Keratinocyte (primary cell): ENCODE measurements around the gene EPAS1. TPM values are rescaled to one million over a fixed set of nuclear protein-coding genes. Genes with fewer than 3 reads are reported as not detected.

ENCODE experiments used
- DNase-seq: peaks from one replicate; pipeline ENCODE4 v3.0.0-alpha.2; 2011; ENCODE audit warnings: low read depth, missing footprints, low spot score
- FAIRE-seq: peaks from 2 replicates; lab custom pipeline; 2011; peaks lifted over from hg19 to GRCh38; lab: Jason Lieb, UNC
- H2AFZ ChIP-seq: 2 replicates; pipeline ENCODE4 v1.6.0; 2012; ENCODE audit warnings: low read length, control low read depth, inconsistent platforms; ENCODE audit not compliant: control insufficient read depth
- H3K27ac ChIP-seq: 2 replicates; pipeline ENCODE4 v1.5.1; 2011; ENCODE audit warnings: low read length; ENCODE audit not compliant: control insufficient read depth, insufficient read depth
- H3K27me3 ChIP-seq: 3 replicates; pipeline ENCODE4 v1.6.0; 2011; ENCODE audit warnings: low read length; ENCODE audit not compliant: control insufficient read depth, insufficient read depth; ENCODE audit errors: extremely low read depth
- H3K36me3 ChIP-seq, 2 experiments: 2 replicates in 1 of 2; 3 replicates in 1 of 2; pipeline ENCODE4 v1.5.1; 2011; ENCODE audit warnings: low read length in 2 of 2, mild to moderate bottlenecking in 1 of 2; ENCODE audit not compliant: control insufficient read depth in 2 of 2, insufficient read depth in 2 of 2; ENCODE audit errors: extremely low read depth in 1 of 2
- H3K4me1 ChIP-seq: 3 replicates; pipeline ENCODE4 v1.5.1; 2011; ENCODE audit warnings: low read length; ENCODE audit not compliant: control insufficient read depth, insufficient read depth; ENCODE audit errors: extremely low read depth
- H3K4me2 ChIP-seq: 3 replicates; pipeline ENCODE4 v1.6.0; 2011; ENCODE audit warnings: low read depth, low read length; ENCODE audit not compliant: control insufficient read depth, insufficient read depth; ENCODE audit errors: extremely low read depth
- H3K4me3 ChIP-seq, 3 experiments: fragments of 200-600 bp in 1 of 3; sonication (generic) in 1 of 3; 2 replicates in 2 of 3; 3 replicates in 1 of 3; pipeline ENCODE4 v1.5.1; 2011 to 2016; ENCODE audit warnings: low read length in 3 of 3, mild to moderate bottlenecking in 3 of 3, control low read depth in 2 of 3, inconsistent platforms in 1 of 3, low read depth in 1 of 3, mixed read lengths in 1 of 3, mixed run types in 1 of 3, moderate library complexity in 1 of 3; ENCODE audit not compliant: control insufficient read depth in 2 of 3, insufficient read depth in 2 of 3; ENCODE audit errors: extremely low read depth in 1 of 3
- H3K79me2 ChIP-seq: 2 replicates; pipeline ENCODE4 v1.6.0; 2012; ENCODE audit warnings: low read length; ENCODE audit not compliant: control insufficient read depth, insufficient read depth
- H3K9ac ChIP-seq: 3 replicates; pipeline ENCODE4 v1.6.0; 2011; ENCODE audit warnings: low read length; ENCODE audit not compliant: control insufficient read depth, insufficient read depth; ENCODE audit errors: extremely low read depth
- H3K9me1 ChIP-seq: 3 replicates; pipeline ENCODE4 v1.6.0; 2011; ENCODE audit warnings: low read length; ENCODE audit not compliant: control insufficient read depth, insufficient read depth; ENCODE audit errors: extremely low read depth
- H3K9me3 ChIP-seq: 2 replicates; pipeline ENCODE4 v1.5.1; 2012; ENCODE audit warnings: low read depth, low read length; ENCODE audit not compliant: control insufficient read depth
- H4K20me1 ChIP-seq: 3 replicates; pipeline ENCODE4 v1.6.0; 2011; ENCODE audit warnings: low read length; ENCODE audit not compliant: control insufficient read depth, insufficient read depth; ENCODE audit errors: extremely low read depth
- EZH2 ChIP-seq: IDR thresholded peaks from one replicate; pipeline ENCODE4 v1.6.1; 2012; ENCODE audit warnings: inconsistent platforms, mild to moderate bottlenecking, low read length, moderate library complexity
- dilution Hi-C: fragments of 300-500 bp; cut with MboI; formaldehyde crosslinking; loops from one replicate; pipeline ENCODE4 v1.7.0; 2020; ENCODE audit warnings: low sequenced_read_pairs; ENCODE audit not compliant: extremely low pct_ligation_motif_present
- polyA plus RNA-seq, 5 experiments: library from polyadenylated mRNA; depleted of rRNA in 3 of 5; stranded (reverse) in 3 of 5; stranded (forward) in 1 of 5; unstranded in 1 of 5; fragments of >200 nt; gene quantifications; 1 replicate in 1 of 5; 2 replicates in 3 of 5; 3 replicates in 1 of 5; pipeline versions ENCODE4 v1.2.1 to v1.2.3, GENCODE V29; 2011 to 2012; ENCODE audit warnings: missing spikeins in 2 of 5, low read depth in 1 of 5, low replicate concordance in 1 of 5
- TF ChIP-seq, protein P1 (sequence below), 3 experiments: IDR thresholded peaks in 1 of 3; conservative IDR thresholded peaks in 1 of 3; optimal IDR thresholded peaks in 1 of 3; 2 replicates in 2 of 3; 3 replicates in 1 of 3; pipeline versions ENCODE3 to v1.5.1; 2011; ENCODE audit warnings: low read length in 3 of 3, mild to moderate bottlenecking in 3 of 3, moderate library complexity in 2 of 3, control low read depth in 1 of 3, inconsistent platforms in 1 of 3; ENCODE audit not compliant: insufficient read depth in 2 of 3; ENCODE audit errors: extremely low read depth in 1 of 3

The EPAS1 gene
- polyA plus RNA-seq, 1 donor (not counting 4 experiments of a cell fraction or from before 2014, with no cell fraction given) = 96.7 TPM

DNA sequence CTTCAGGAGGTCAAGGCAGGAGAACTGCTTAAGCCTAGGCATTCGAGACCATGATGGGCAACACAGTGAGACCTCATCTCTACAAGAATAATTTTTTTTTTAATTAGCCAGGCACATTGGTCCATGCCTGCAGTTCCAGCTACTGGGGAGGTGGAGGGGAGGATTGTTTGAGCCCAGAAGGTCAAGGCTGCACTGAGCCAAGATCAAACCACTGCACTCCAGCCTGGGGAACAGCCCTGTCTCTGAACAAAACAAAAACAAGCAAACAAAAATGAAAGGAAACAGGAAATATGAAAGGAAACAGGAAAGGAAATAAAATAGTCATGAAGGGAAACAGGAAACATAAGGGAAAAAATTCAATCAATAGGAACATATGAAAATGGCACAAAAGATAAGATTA lies 117.5 kb downstream of the EPAS1 start:
- H2AFZ ChIP-seq = no peak overlapping the region
- H3K9ac ChIP-seq = no peak overlapping the region
- no peaks in the 10 kb centered on the region for H3K36me3 ChIP-seq
- peaks cover 2% of the 10 kb centered on the region for H3K4me1 ChIP-seq
- H3K79me2 ChIP-seq = no peaks in the 10 kb centered on the region
- H3K9me1 ChIP-seq = no peaks in the 10 kb centered on the region
- no peak for TF ChIP-seq EZH2
- TF ChIP-seq, protein P1, sequence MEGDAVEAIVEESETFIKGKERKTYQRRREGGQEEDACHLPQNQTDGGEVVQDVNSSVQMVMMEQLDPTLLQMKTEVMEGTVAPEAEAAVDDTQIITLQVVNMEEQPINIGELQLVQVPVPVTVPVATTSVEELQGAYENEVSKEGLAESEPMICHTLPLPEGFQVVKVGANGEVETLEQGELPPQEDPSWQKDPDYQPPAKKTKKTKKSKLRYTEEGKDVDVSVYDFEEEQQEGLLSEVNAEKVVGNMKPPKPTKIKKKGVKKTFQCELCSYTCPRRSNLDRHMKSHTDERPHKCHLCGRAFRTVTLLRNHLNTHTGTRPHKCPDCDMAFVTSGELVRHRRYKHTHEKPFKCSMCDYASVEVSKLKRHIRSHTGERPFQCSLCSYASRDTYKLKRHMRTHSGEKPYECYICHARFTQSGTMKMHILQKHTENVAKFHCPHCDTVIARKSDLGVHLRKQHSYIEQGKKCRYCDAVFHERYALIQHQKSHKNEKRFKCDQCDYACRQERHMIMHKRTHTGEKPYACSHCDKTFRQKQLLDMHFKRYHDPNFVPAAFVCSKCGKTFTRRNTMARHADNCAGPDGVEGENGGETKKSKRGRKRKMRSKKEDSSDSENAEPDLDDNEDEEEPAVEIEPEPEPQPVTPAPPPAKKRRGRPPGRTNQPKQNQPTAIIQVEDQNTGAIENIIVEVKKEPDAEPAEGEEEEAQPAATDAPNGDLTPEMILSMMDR (optimal IDR thresholded peaks at IDR 0.05 in 1 of 3, IDR thresholded peaks at IDR 0.05 in 1 of 3, conservative IDR thresholded peaks at IDR 0.05 in 1 of 3; ENCODE audit: extremely low read depth in 1 of 3, insufficient read depth in 2 of 3, low read length in 3 of 3) = no peak
- no peak for DNase-seq
- FAIRE-seq = no peak
- no peaks in the 10 kb centered on the region for H3K9me3 ChIP-seq
- H3K27me3 ChIP-seq = no peaks in the 10 kb centered on the region
- H3K27ac ChIP-seq = no peak overlapping the region
- H3K4me3 ChIP-seq = no peak overlapping the region
- no peaks in the 10 kb centered on the region for H4K20me1 ChIP-seq
- H3K4me2 ChIP-seq = no peak overlapping the region
- dilution Hi-C loops = no loop called here

DNA sequence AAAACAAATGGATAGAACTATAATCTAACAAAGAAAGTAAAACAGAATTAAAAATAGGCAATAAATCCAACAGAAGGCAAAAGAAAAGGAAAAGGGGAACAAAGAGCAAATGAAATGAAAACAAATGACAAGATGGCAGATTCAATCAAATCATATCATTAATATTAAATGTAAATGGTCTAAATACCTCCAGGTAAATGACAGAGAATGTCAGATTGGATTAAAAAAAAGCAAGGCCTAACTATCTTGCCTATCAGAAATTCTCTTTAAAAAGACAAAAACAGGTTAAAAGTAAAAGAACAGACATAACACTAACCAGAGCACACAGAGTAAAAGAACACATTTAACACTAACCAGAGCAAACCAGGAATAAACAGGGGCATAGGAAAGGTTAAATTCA lies 119.1 kb downstream of the EPAS1 start:
- Histone ChIP-seq H3K36me3 (no peaks in the 10 kb centered on the region), H3K4me3 (no peak overlapping the region), H4K20me1 (no peaks in the 10 kb centered on the region), H3K9me1 (no peaks in the 10 kb centered on the region), H3K9ac (no peak overlapping the region), H3K4me1 (no peaks in the 10 kb centered on the region), H2AFZ (no peak overlapping the region), H3K4me2 (no peak overlapping the region), H3K27me3 (no peaks in the 10 kb centered on the region), H3K79me2 (no peaks in the 10 kb centered on the region), H3K27ac (no peak overlapping the region), H3K9me3 (no peaks in the 10 kb centered on the region)
- DNase-seq (no peak), FAIRE-seq (no peak)
- dilution Hi-C loops = no loop called here
- TF ChIP-seq EZH2 = no peak
- TF ChIP-seq, protein P1 (optimal IDR thresholded peaks at IDR 0.05 in 1 of 3, IDR thresholded peaks at IDR 0.05 in 1 of 3, conservative IDR thresholded peaks at IDR 0.05 in 1 of 3; ENCODE audit: extremely low read depth in 1 of 3, insufficient read depth in 2 of 3, low read length in 3 of 3) = no peak
